NOMO-1 treated with DMSO at 0.1 percent for 48 hours (cell line): ENCODE measurements around the gene RNLS.

Experiments
- DNase-seq: peaks from one replicate; lab custom pipeline; 2025; ENCODE audit not compliant: unreplicated experiment; lab: John Stamatoyannopoulos, UW

Gene RNLS

GRCh38 chr10:88395677-88396076, 187.4 kb downstream of the RNLS start:
- peak; percentile 21 for DNase-seq

GRCh38 chr10:88392222-88392621, 190.9 kb downstream of the RNLS start:
- DNase-seq, result peak; percentile 70

DNA sequence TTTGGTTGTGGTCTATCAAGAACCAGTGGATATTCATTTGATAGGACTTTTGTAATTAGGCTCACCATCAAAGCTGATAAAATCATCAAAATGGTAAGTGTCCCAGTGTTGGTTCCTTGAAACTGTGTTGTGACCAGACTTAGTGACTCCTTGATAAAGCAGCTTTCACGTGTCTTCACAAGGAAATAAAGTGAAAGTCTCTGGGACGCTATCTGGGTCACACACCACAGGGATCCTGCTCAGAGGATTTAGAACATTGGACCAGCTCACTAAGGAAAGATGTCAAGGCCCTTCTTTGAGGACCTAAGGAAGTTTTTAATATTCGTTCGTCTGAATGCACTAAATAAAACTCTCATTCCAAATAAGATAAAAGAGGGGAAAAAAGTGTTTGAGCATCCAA, 193.1 kb downstream of the RNLS start:
- no peak for DNase-seq

- DNase-seq, result peak; percentile 59
These were observed 193.7 kb downstream of the RNLS start for GRCh38 chr10:88389456-88389855.

GRCh38 chr10:88388324-88388723, 194.8 kb downstream of the RNLS start:
- no peak for DNase-seq

GRCh38 chr10:88386821-88387773, 196.0 kb downstream of the RNLS start:
- DNase-seq, result peak; percentile 93

GRCh38 chr10:88386204-88386788, 196.8 kb downstream of the RNLS start:
- peak; percentile 82 for DNase-seq

- DNase-seq, result peak; percentile 99
These were observed 197.4 kb downstream of the RNLS start for GRCh38 chr10:88385601-88386203.

DNA sequence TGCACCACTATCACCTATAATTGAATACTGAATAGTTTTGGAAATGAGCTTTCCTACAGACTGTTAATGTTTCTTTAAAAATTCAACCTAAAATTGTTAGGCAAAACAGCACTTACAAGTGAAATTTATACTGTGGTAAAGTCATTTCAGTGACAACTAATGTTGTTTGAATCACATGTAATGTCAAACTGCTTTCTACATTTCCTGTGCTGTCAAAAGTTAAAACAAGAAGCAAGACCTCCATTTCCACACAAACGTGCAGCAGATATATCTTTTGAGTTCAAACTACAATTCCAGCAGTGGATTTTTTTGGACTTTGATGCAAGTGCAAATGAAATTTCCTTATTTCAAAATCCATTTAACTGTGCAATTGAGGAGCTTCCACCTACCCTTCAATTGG, 199.8 kb downstream of the RNLS start:
- DNase-seq, result peak; percentile 22

- DNase-seq, result no peak
These were observed 200.4 kb downstream of the RNLS start for GRCh38 chr10:88382699-88383098.

DNA sequence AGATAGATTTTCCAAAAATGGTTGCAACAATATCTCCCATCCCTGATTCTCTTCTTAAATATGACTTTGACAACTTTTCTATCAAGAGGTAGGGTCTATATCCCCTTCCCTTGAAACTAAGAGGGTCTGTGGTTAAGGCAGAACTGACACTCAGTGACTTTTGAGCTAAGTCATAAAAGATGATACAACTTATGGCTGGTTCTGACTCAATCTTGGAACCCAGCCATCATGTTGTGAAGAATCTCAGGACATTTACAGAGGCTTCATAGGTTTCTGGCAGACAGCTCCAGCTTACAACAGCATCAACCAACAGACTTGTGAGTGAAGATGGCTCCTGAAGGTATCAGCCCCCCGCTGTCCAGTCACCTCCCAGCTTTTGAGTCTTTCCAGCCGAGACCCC, 203.5 kb downstream of the RNLS start:
- no peak for DNase-seq

GRCh38 chr10:88377510-88377909, 205.6 kb downstream of the RNLS start:
- no peak for DNase-seq

GRCh38 chr10:88374392-88375175, 208.5 kb downstream of the RNLS start:
- no peak for DNase-seq

GRCh38 chr10:88372881-88373592, 210.1 kb downstream of the RNLS start:
- DNase-seq, result no peak

- no peak for DNase-seq
These were observed 210.9 kb downstream of the RNLS start for GRCh38 chr10:88372051-88372715.

- DNase-seq, result no peak
These were observed 212.4 kb downstream of the RNLS start for GRCh38 chr10:88370713-88371112.

GRCh38 chr10:88366772-88367171, 216.3 kb downstream of the RNLS start:
- DNase-seq, result no peak

GRCh38 chr10:88361995-88362807, 220.9 kb downstream of the RNLS start:
- DNase-seq, result no peak

GRCh38 chr10:88361494-88361893, 221.6 kb downstream of the RNLS start:
- no peak for DNase-seq
